HEK293 (cell line): ENCODE measurements around the gene TRA2A.
A peak's percentile ranks its signal among the peaks of the same experiment; 100 is the strongest.
"Not testable (repeated sequence)": the region's sequence is repeated elsewhere in the genome, so short reads cannot be mapped to it uniquely, and the experiment has no call there.

ENCODE experiments used
- CTCF ChIA-PET: fragments of 350-600 bp; formaldehyde crosslinking; extraction: SDS; loops from one replicate; lab custom pipeline; 2021; ENCODE audit warnings: antibody characterized with exemption; lab: Yijun Ruan, JAX
- POLR2A ChIA-PET: fragments of 300-600 bp; formaldehyde crosslinking; extraction: SDS; loops from one replicate; lab custom pipeline; 2020; ENCODE audit warnings: antibody characterized with exemption, inconsistent platforms; lab: Yijun Ruan, JAX
- H3K27ac ChIP-seq: fragments of 200-500 bp; sonication (Bioruptor generic); 2 replicates; pipeline ENCODE4 v1.5.1; 2014; ENCODE audit warnings: low read depth, low read length, control low read depth, inconsistent platforms; ENCODE audit errors: extremely low read depth
- H3K36me3 ChIP-seq, 2 experiments: fragments of 200-500 bp in 1 of 2; sonication (Bioruptor generic) in 1 of 2; 1 replicate in 1 of 2; 2 replicates in 1 of 2; pipeline ENCODE4 v1.5.1; 2014 to 2017; ENCODE audit warnings: inconsistent platforms in 2 of 2, low read length in 2 of 2; ENCODE audit not compliant: control insufficient read depth in 2 of 2, insufficient read depth in 1 of 2
- H3K4me1 ChIP-seq: fragments of 200-500 bp; sonication (Bioruptor generic); 2 replicates; pipeline ENCODE4 v1.5.1; 2014; ENCODE audit warnings: mild to moderate bottlenecking, low read length, inconsistent platforms; ENCODE audit not compliant: control insufficient read depth, insufficient read depth
- H3K4me3 ChIP-seq: 2 replicates; pipeline ENCODE4 v1.5.1; 2011; ENCODE audit warnings: low read depth, mild to moderate bottlenecking, control low read depth, low read length, moderate library complexity
- H3K9me3 ChIP-seq: fragments of 200-500 bp; sonication (Bioruptor generic); 2 replicates; pipeline ENCODE4 v1.5.1; 2014; ENCODE audit warnings: low read depth, low read length, inconsistent platforms; ENCODE audit not compliant: control insufficient read depth, insufficient read depth
- GLI2 ChIP-seq: fragments of 450-650 bp; formaldehyde crosslinking; IDR thresholded peaks from 2 replicates; pipeline ENCODE4; 2017; ENCODE audit warnings: missing biosample characterization, missing genetic modification characterization, low read depth, borderline replicate concordance
- IKZF3 ChIP-seq: fragments of 450-650 bp; IDR thresholded peaks from 2 replicates; pipeline ENCODE4 v1.5.0; 2018; ENCODE audit warnings: missing biosample characterization, mild to moderate bottlenecking, missing genetic modification characterization, moderate library complexity
- PRDM1 ChIP-seq: fragments of 450-650 bp; formaldehyde crosslinking; IDR thresholded peaks from 2 replicates; pipeline ENCODE4; 2016; ENCODE audit warnings: missing biosample characterization, missing genetic modification characterization
- PRDM6 ChIP-seq: fragments of 450-650 bp; formaldehyde crosslinking; IDR thresholded peaks from 2 replicates; pipeline ENCODE4 v1.5.1; 2017; ENCODE audit warnings: missing biosample characterization, missing genetic modification characterization
- SCRT1 ChIP-seq: fragments of 450-650 bp; formaldehyde crosslinking; IDR thresholded peaks from 2 replicates; pipeline ENCODE4 v1.5.1; 2016; ENCODE audit warnings: missing biosample characterization, missing genetic modification characterization, borderline replicate concordance
- SCRT2 ChIP-seq: fragments of 450-650 bp; formaldehyde crosslinking; IDR thresholded peaks from 2 replicates; pipeline ENCODE4 v1.5.1; 2016; ENCODE audit warnings: missing biosample characterization, missing genetic modification characterization
- SP2 ChIP-seq: fragments of 450-650 bp; formaldehyde crosslinking; IDR thresholded peaks from 2 replicates; pipeline ENCODE4 v1.5.1; 2016; ENCODE audit warnings: missing biosample characterization, missing genetic modification characterization
- TRIM28 ChIP-seq: IDR thresholded peaks from 2 replicates; pipeline ENCODE4 v1.6.1; 2011; ENCODE audit warnings: low read length, control low read depth, borderline replicate concordance
- ZNF48 ChIP-seq: fragments of 450-650 bp; formaldehyde crosslinking; IDR thresholded peaks from 2 replicates; pipeline ENCODE4 v1.5.1; 2016; ENCODE audit warnings: missing biosample characterization, missing genetic modification characterization
- ZNF510 ChIP-seq: fragments of 450-650 bp; formaldehyde crosslinking; IDR thresholded peaks from 2 replicates; pipeline ENCODE4 v1.5.1; 2018; ENCODE audit warnings: mild to moderate bottlenecking, missing genetic modification characterization, missing biosample characterization; ENCODE audit not compliant: insufficient replicate concordance
- ZNF549 ChIP-seq: fragments of 450-650 bp; IDR thresholded peaks from 2 replicates; pipeline ENCODE4 v1.5.1; 2018; ENCODE audit warnings: missing biosample characterization, missing genetic modification characterization, mild to moderate bottlenecking, inconsistent platforms, moderate library complexity
- ZNF561 ChIP-seq: fragments of 450-650 bp; IDR thresholded peaks from 2 replicates; pipeline ENCODE4 v1.5.1; 2018; ENCODE audit warnings: missing biosample characterization, missing genetic modification characterization, borderline replicate concordance
- ZNF629 ChIP-seq: fragments of 450-650 bp; formaldehyde crosslinking; IDR thresholded peaks from 2 replicates; pipeline ENCODE4 v1.5.1; 2017; ENCODE audit warnings: missing biosample characterization, missing genetic modification characterization
- ZNF654 ChIP-seq: fragments of 450-650 bp; formaldehyde crosslinking; IDR thresholded peaks from 2 replicates; pipeline ENCODE4 v1.5.1; 2016; ENCODE audit warnings: low read depth, missing biosample characterization, missing genetic modification characterization
- ZNF704 ChIP-seq: fragments of 450-650 bp; formaldehyde crosslinking; IDR thresholded peaks from 2 replicates; pipeline ENCODE4 v1.5.1; 2016; ENCODE audit warnings: missing biosample characterization, missing genetic modification characterization
- ZNF777 ChIP-seq: fragments of 450-650 bp; formaldehyde crosslinking; IDR thresholded peaks from 2 replicates; pipeline ENCODE4 v1.5.1; 2017; ENCODE audit warnings: missing biosample characterization, missing genetic modification characterization, borderline replicate concordance
- ZSCAN23 ChIP-seq: fragments of 450-650 bp; formaldehyde crosslinking; IDR thresholded peaks from 2 replicates; pipeline ENCODE4 v1.5.1; 2016; ENCODE audit warnings: missing biosample characterization, missing genetic modification characterization
- TF ChIP-seq, protein P1 (sequence below): fragments of 450-650 bp; formaldehyde crosslinking; IDR thresholded peaks from 2 replicates; pipeline ENCODE4 v1.5.1; 2016; ENCODE audit warnings: missing biosample characterization, missing genetic modification characterization
- TF ChIP-seq, protein P2 (sequence below): fragments of 450-650 bp; formaldehyde crosslinking; IDR thresholded peaks from 2 replicates; pipeline ENCODE4 v1.5.1; 2017; ENCODE audit warnings: missing biosample characterization, missing genetic modification characterization

Gene TRA2A

GRCh38 chr7:23523486-23524075, 8.2 kb downstream of the TRA2A start:
- peaks cover 35 to 36% of the 10 kb centered on the region in 2 experiments for H3K36me3 ChIP-seq
- H3K9me3 ChIP-seq = no peaks in the 10 kb centered on the region
- ChIA-PET POLR2A (interaction anchor here (0.6 to 1.2 kb wide), 2 partner anchors 56 to 245 kb away, joined by 4 read pairs; no protein-coding TSS in a partner anchor), CTCF (interaction anchor here (0.5 to 1.7 kb wide), 8 partner anchors 17 to 663 kb away, joined by 3 to 5 read pairs (median 4); partner anchors contain the start of gene CCDC126)
- no peak overlapping the region for H3K27ac ChIP-seq
- peaks cover 32% of the 10 kb centered on the region for H3K4me1 ChIP-seq
- TF ChIP-seq SCRT1 (tag by site-specific recombination) = 0 out of 2 replicates have a peak, but pooled peaks have one; percentile 17
- TF ChIP-seq ZNF510 (tag by site-specific recombination) = no peak
- TF ChIP-seq SCRT2 = peak; percentile 48; the same call in 1 of the 2 replicates
- TF ChIP-seq PRDM1 = 0 out of 2 replicates have a peak, but pooled peaks have one; percentile 18
- 0 out of 2 replicates have a peak, but pooled peaks have one; percentile 19 for TF ChIP-seq PRDM6 (tag by site-specific recombination)
- TF ChIP-seq, all 188 proteins: peak for 4
- H3K4me3 ChIP-seq = no peak overlapping the region

DNA sequence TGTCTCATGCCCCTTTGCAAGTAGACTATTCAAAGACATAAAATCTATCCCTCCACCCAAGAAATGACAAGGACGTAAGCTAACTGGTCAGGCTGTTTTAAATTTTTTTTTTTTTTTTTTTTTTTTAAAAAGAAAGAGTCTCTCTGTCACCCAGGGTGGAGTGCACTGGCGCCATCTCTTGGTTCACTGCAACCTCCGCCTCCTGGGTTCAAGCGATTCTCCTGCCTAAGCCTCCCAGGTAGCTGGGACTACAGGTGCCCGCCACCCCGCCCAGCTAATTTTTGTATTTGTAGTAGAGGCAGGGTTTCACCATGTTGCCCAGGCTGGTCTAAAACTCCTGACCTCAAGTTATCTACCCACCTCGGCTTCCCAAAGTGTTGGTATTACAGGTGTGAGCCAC, 11.2 kb downstream of the TRA2A start:
- Histone ChIP-seq H3K9me3 (no peaks in the 10 kb centered on the region), H3K36me3 (peaks cover 63 to 65% of the 10 kb centered on the region in 2 experiments), H3K4me3 (no peak overlapping the region), H3K4me1 (peaks cover 13% of the 10 kb centered on the region), H3K27ac (no peak overlapping the region)
- CTCF ChIA-PET = interaction anchor here (0.6 to 1.7 kb wide), 6 partner anchors 16 to 1695 kb away, joined by 3 to 4 read pairs (median 4); no protein-coding TSS in a partner anchor
- POLR2A ChIA-PET = interaction anchor here (0.6 kb wide), 1 partner anchor 163 kb away, joined by 4 read pairs; no protein-coding TSS in a partner anchor
- TF ChIP-seq TRIM28 = no peak
- no peak for TF ChIP-seq GLI2
- TF ChIP-seq ZNF561 (tag by site-specific recombination) = no peak
- TF ChIP-seq SP2 (tag by site-specific recombination) = no peak
- TF ChIP-seq, protein P1, sequence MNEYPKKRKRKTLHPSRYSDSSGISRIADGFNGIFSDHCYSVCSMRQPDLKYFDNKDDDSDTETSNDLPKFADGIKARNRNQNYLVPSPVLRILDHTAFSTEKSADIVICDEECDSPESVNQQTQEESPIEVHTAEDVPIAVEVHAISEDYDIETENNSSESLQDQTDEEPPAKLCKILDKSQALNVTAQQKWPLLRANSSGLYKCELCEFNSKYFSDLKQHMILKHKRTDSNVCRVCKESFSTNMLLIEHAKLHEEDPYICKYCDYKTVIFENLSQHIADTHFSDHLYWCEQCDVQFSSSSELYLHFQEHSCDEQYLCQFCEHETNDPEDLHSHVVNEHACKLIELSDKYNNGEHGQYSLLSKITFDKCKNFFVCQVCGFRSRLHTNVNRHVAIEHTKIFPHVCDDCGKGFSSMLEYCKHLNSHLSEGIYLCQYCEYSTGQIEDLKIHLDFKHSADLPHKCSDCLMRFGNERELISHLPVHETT = no peak
- TF ChIP-seq ZNF654 (tag by site-specific recombination) = 0 out of 2 replicates have a peak, but pooled peaks have one; percentile 4
- no peak for TF ChIP-seq IKZF3 (tag by site-specific recombination)
- TF ChIP-seq ZNF704 (tag by site-specific recombination) = no peak
- no peak for TF ChIP-seq ZNF48

GRCh38 chr7:23514755-23515154, 17.0 kb downstream of the TRA2A start:
- TF ChIP-seq ZNF549 (tag by site-specific recombination) = no peak
- TF ChIP-seq ZNF777 (tag by site-specific recombination) = no peak
- TF ChIP-seq SCRT1 (tag by site-specific recombination) = no peak
- TF ChIP-seq ZSCAN23 (tag by site-specific recombination) = no peak
- TF ChIP-seq ZNF629 = no peak
- TF ChIP-seq, protein P2, sequence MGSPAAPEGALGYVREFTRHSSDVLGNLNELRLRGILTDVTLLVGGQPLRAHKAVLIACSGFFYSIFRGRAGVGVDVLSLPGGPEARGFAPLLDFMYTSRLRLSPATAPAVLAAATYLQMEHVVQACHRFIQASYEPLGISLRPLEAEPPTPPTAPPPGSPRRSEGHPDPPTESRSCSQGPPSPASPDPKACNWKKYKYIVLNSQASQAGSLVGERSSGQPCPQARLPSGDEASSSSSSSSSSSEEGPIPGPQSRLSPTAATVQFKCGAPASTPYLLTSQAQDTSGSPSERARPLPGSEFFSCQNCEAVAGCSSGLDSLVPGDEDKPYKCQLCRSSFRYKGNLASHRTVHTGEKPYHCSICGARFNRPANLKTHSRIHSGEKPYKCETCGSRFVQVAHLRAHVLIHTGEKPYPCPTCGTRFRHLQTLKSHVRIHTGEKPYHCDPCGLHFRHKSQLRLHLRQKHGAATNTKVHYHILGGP = no peak
- Histone ChIP-seq H3K4me1 (no peaks in the 10 kb centered on the region), H3K27ac (no peak overlapping the region), H3K9me3 (no peaks in the 10 kb centered on the region), H3K4me3 (no peak overlapping the region), H3K36me3 (peaks cover 91 to 99% of the 10 kb centered on the region in 2 experiments)
- ChIA-PET CTCF (no interaction called here), POLR2A (interaction anchor here (0.7 kb wide), 2 partner anchors 15 to 155 kb away, joined by 4 to 6 read pairs; no protein-coding TSS in a partner anchor)

DNA sequence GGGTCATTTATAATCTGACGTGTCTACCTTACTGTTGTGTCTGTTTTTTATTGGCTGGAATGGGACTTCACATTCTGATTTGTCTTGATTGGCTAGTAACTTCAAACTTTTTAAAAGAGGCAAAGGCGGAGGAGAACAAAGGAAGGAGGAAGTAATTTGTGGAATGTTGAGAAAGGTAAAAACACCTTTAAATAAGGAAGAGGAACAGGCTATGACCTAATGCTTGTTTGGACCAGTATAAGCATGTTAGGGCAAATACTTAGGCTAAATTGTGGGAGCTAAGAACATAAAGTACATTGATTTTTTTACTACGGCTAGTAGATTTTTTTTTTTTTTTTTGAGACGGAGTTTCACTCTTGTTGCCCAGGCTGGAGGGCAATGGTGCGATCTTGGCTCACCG, 18.0 kb downstream of the TRA2A start:
- H3K4me1 ChIP-seq, H3K9me3 ChIP-seq, POLR2A ChIA-PET, H3K4me3 ChIP-seq, H3K27ac ChIP-seq: not testable (repeated sequence)
- H3K36me3 ChIP-seq = peaks cover 89 to 99% of the 10 kb centered on the region in 2 experiments
- CTCF ChIA-PET = interaction anchor here (0.6 to 0.8 kb wide), 2 partner anchors 11 to 202 kb away, joined by 3 to 4 read pairs; no protein-coding TSS in a partner anchor
